Neural crest cell (in vitro differentiated cells): ENCODE data around the gene PAK5. TPM values are rescaled to one million over a fixed set of nuclear protein-coding genes. Genes with fewer than 3 reads are reported as not detected.

Experiments used
- DNase-seq: peaks from one replicate; pipeline ENCODE4 v3.0.0; 2021; ENCODE audit warnings: low read depth, mixed read lengths, low spot score
- H3K27ac Mint-ChIP-seq: one replicate; pipeline ENCODE4 v1.8.0; 2021; ENCODE audit warnings: mild to moderate bottlenecking, mixed read lengths; ENCODE audit not compliant: unreplicated experiment
- H3K27me3 Mint-ChIP-seq: 2 replicates; pipeline ENCODE4 v1.8.0; 2021; ENCODE audit warnings: low read depth, mild to moderate bottlenecking, mixed read lengths
- H3K36me3 Mint-ChIP-seq: 2 replicates; pipeline ENCODE4 v1.8.0; 2021; ENCODE audit warnings: low read depth, mild to moderate bottlenecking, mixed read lengths
- H3K4me1 Mint-ChIP-seq: 2 replicates; pipeline ENCODE4 v1.8.0; 2021; ENCODE audit warnings: mixed read lengths
- H3K4me3 Mint-ChIP-seq: one replicate; pipeline ENCODE4 v1.8.0; 2021; ENCODE audit warnings: mild to moderate bottlenecking, mixed read lengths
- H3K9me3 Mint-ChIP-seq: 2 replicates; pipeline ENCODE4 v1.8.0; 2021; ENCODE audit warnings: mixed read lengths
- CTCF ChIP-seq: fragments of 200-600 bp; sonication (generic); conservative IDR thresholded peaks from 2 replicates; pipeline ENCODE4 v1.5.0; 2021; ENCODE audit warnings: antibody characterized with exemption, mild to moderate bottlenecking
- total RNA-seq: library from RNA; stranded (reverse); gene quantifications from 2 replicates; pipeline ENCODE4 v1.2.1, GENCODE V29; 2021

Gene PAK5
- total RNA-seq, 1 donor from 2014 or later = 1.8 TPM

DNA sequence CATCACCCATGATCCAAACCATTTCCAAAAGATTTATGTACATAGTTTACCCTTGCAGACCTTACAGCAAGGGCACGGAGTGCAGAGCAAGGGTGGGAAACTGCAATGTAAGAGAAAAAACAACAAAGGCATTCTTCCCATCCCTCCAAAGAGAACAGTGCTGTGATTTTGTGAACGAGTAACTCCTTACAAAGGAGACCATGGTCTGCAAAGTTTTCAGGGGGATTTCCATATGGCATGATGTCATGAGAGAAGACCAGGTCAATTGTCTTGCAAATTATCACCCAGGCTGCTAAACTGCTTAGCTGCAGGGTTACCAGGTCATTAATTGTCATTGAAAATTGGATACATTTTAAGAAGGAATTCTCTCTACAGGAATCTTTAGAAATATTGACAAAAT lies 266.2 kb downstream of the PAK5 start:
- Mint-ChIP-seq H3K36me3 (no peaks in the 10 kb centered on the region), H3K4me3 (peak overlapping the region; percentile 39), H3K4me1 (peaks cover 58% of the 10 kb centered on the region), H3K27me3 (no peaks in the 10 kb centered on the region), H3K9me3 (peaks cover 2% of the 10 kb centered on the region), H3K27ac (peak overlapping the region; percentile 87)
- DNase-seq = peak; percentile 4
- TF ChIP-seq CTCF = no peak

DNA sequence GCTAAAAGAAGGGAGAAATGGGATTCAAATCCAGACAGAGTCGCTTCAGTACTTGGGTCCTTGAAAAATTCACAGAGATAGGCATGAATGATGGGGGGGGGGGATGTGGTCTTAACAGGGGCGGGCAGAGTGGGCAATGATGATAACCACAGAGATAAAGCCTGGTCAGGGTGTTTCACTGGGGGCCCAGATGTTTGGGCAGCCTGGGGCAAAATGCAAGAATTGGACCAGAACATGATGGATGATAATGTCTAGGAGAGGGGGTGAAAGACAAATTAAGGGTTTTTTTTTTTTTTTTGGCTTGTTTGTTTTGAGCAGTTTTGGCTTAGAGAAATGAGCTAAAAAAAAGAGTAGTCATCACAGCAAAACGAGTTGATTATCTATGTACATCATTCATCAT lies 267.1 kb downstream of the PAK5 start:
- H3K4me1 Mint-ChIP-seq = peaks cover 50% of the 10 kb centered on the region
- no peak for DNase-seq
- no peaks in the 10 kb centered on the region for H3K36me3 Mint-ChIP-seq
- H3K9me3 Mint-ChIP-seq = peaks cover 2% of the 10 kb centered on the region
- no peaks in the 10 kb centered on the region for H3K27me3 Mint-ChIP-seq
- TF ChIP-seq CTCF = no peak
- peak overlapping the region; percentile 87 for H3K27ac Mint-ChIP-seq
- no peak overlapping the region for H3K4me3 Mint-ChIP-seq

GRCh38 chr20:9570612-9571011 lies 268.3 kb downstream of the PAK5 start:
- TF ChIP-seq CTCF = no peak
- Mint-ChIP-seq H3K4me3 (no peak overlapping the region), H3K36me3 (no peaks in the 10 kb centered on the region), H3K9me3 (peaks cover 2% of the 10 kb centered on the region), H3K27ac (no peak overlapping the region), H3K4me1 (peaks cover 48% of the 10 kb centered on the region), H3K27me3 (no peaks in the 10 kb centered on the region)
- DNase-seq = no peak

DNA sequence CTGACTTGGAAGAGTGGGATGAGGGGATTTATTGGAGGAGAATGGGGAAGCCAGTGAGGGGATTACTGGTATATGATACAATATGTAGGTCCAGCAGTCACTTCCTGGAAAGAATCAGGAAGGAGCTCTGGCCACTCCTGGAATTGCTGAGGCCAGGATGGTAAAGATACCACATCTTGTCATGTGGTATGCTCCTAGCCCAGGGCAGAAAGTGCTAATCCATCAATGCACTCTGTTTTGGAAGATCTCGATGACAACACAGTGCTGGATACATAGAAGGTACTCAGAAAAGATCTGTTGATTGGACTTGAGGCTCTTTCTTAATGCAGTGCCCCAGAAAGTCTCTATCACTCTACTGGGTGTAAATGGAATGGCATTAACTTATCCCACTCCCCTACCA lies 271.9 kb downstream of the PAK5 start:
- H3K9me3 Mint-ChIP-seq = no peaks in the 10 kb centered on the region
- TF ChIP-seq CTCF = no peak
- H3K27me3 Mint-ChIP-seq = no peaks in the 10 kb centered on the region
- no peaks in the 10 kb centered on the region for H3K36me3 Mint-ChIP-seq
- no peak overlapping the region for H3K27ac Mint-ChIP-seq
- H3K4me1 Mint-ChIP-seq = peaks cover 17% of the 10 kb centered on the region
- no peak for DNase-seq
- H3K4me3 Mint-ChIP-seq = no peak overlapping the region

GRCh38 chr20:9565910-9566550 lies 272.8 kb downstream of the PAK5 start:
- Mint-ChIP-seq H3K9me3 (no peaks in the 10 kb centered on the region), H3K36me3 (no peaks in the 10 kb centered on the region)
- TF ChIP-seq CTCF = no peak

More at GRCh38 chr20:9565910-9566550, 272.8 kb downstream of the PAK5 start:
- Mint-ChIP-seq H3K4me1 (peaks cover 8% of the 10 kb centered on the region), H3K27me3 (no peaks in the 10 kb centered on the region), H3K27ac (no peak overlapping the region), H3K4me3 (no peak overlapping the region)
- no peak for DNase-seq
